ENCODE measurements around the gene CCN5.

The CCN5 gene

GRCh38 chr20:44722990-44723389 lies 7.8 kb downstream of the CCN5 start:
- H3K4ac ChIP-seq (ENCODE audit: low read depth in 1 of 2, low read length in 2 of 2), result no peak overlapping the region
- peaks cover 12% of the 10 kb centered on the region for H3K4me1 ChIP-seq (ENCODE audit: control insufficient read depth, insufficient read depth, low read depth, low read length)
- H3K9me3 ChIP-seq (ENCODE audit: control insufficient read depth, low read length), result no peaks in the 10 kb centered on the region
- H4K8ac ChIP-seq (ENCODE audit: low read length), result no peak overlapping the region
- no peak overlapping the region for H3K14ac ChIP-seq (ENCODE audit: low read length in 2 of 2)
- no peak overlapping the region for H3K4me2 ChIP-seq (ENCODE audit: low read length, poor library complexity, severe bottlenecking)
- H3K18ac ChIP-seq (ENCODE audit: low read depth in 1 of 2, low read length in 2 of 2), result no peak overlapping the region
- peak overlapping the region; percentile 54 for H3K9ac ChIP-seq (ENCODE audit: low read length)
- DNase-seq, result no peak
- 76% methylated on average over 2 of the region's 2 CpGs for WGBS
- H2BK15ac ChIP-seq (ENCODE audit: low read depth, poor library complexity, severe bottlenecking), result no peak overlapping the region
- H3K4me3 ChIP-seq (ENCODE audit: insufficient read depth in 1 of 2, low read depth in 1 of 2, low read length in 2 of 2), result no peak overlapping the region
- H2AK5ac ChIP-seq (ENCODE audit: low read length, severe bottlenecking), result peak overlapping the region; percentile 57
- no peak overlapping the region for H2BK5ac ChIP-seq (ENCODE audit: low read depth, low read length, poor library complexity, severe bottlenecking)
- no peak overlapping the region for H4K91ac ChIP-seq (ENCODE audit: low read length)
- H3K36me3 ChIP-seq (ENCODE audit: control insufficient read depth in 1 of 2, insufficient read depth in 2 of 2, low read depth in 1 of 2, low read length in 2 of 2), result peaks cover 0 to 90% of the 10 kb centered on the region in 2 experiments
- H2AFZ ChIP-seq (ENCODE audit: low read depth, low read length), result no peak overlapping the region
- no peaks in the 10 kb centered on the region for H3K27me3 ChIP-seq (ENCODE audit: control insufficient read depth in 1 of 2, insufficient read depth in 1 of 2, low read length in 2 of 2)
- H2BK12ac ChIP-seq (ENCODE audit: low read length in 2 of 2), result peak overlapping the region in 1 of 2 experiments; percentile 21
- no peak overlapping the region for H3K23ac ChIP-seq (ENCODE audit: low read length in 2 of 2)
- no peaks in the 10 kb centered on the region for H3K79me1 ChIP-seq (replicated peaks; ENCODE audit: low read length, poor library complexity, severe bottlenecking)
- H3K27ac ChIP-seq (ENCODE audit: low read length, poor library complexity, severe bottlenecking), result no peak overlapping the region
- H2BK120ac ChIP-seq (ENCODE audit: low read depth, low read length), result no peak overlapping the region

DNA sequence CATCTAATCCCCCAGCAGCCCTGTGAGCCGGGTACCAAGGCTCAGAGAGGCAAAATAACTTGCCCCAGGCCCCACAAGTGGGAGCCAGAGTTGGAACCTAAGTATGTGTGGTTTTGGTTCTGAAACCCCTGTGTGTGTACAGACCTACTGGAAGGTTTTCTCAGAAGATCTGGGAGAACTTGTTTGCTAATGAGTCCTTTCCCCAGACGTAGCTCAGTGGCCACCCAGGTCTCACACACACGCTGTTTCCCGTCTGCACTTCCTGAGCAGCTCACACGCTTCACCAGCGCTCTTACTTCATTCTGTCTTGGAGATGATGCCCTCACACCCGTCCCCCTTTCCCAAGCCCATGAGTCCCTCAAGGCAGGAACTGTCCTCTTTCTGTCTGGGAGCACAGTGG lies 8.2 kb downstream of the CCN5 start:
- H3K14ac ChIP-seq (ENCODE audit: low read length in 2 of 2), result no peak overlapping the region
- DNase-seq, result no peak
- H3K36me3 ChIP-seq (ENCODE audit: control insufficient read depth in 1 of 2, insufficient read depth in 2 of 2, low read depth in 1 of 2, low read length in 2 of 2), result peaks cover 0 to 86% of the 10 kb centered on the region in 2 experiments
- peak overlapping the region in 1 of 2 experiments; percentile 21 for H3K4ac ChIP-seq (ENCODE audit: low read depth in 1 of 2, low read length in 2 of 2)
- H3K18ac ChIP-seq (ENCODE audit: low read depth in 1 of 2, low read length in 2 of 2), result no peak overlapping the region
- H3K27me3 ChIP-seq (ENCODE audit: control insufficient read depth in 1 of 2, insufficient read depth in 1 of 2, low read length in 2 of 2), result no peaks in the 10 kb centered on the region
- peaks cover 14% of the 10 kb centered on the region for H3K4me1 ChIP-seq (ENCODE audit: control insufficient read depth, insufficient read depth, low read depth, low read length)
- no peak overlapping the region for H3K27ac ChIP-seq (ENCODE audit: low read length, poor library complexity, severe bottlenecking)
- H3K79me1 ChIP-seq (replicated peaks; ENCODE audit: low read length, poor library complexity, severe bottlenecking), result no peaks in the 10 kb centered on the region
- H4K8ac ChIP-seq (ENCODE audit: low read length), result no peak overlapping the region
- no peak overlapping the region for H2AK5ac ChIP-seq (ENCODE audit: low read length, severe bottlenecking)
- no peak overlapping the region for H2BK15ac ChIP-seq (ENCODE audit: low read depth, poor library complexity, severe bottlenecking)
- H3K23ac ChIP-seq (ENCODE audit: low read length in 2 of 2), result no peak overlapping the region
- 89% methylated on average over 6 of the region's 7 CpGs for WGBS
- no peak overlapping the region for H2AFZ ChIP-seq (ENCODE audit: low read depth, low read length)
- no peak overlapping the region for H2BK120ac ChIP-seq (ENCODE audit: low read depth, low read length)
- H3K4me2 ChIP-seq (ENCODE audit: low read length, poor library complexity, severe bottlenecking), result no peak overlapping the region
- no peak overlapping the region for H2BK5ac ChIP-seq (ENCODE audit: low read depth, low read length, poor library complexity, severe bottlenecking)
- H2BK12ac ChIP-seq (ENCODE audit: low read length in 2 of 2), result no peak overlapping the region
- H4K91ac ChIP-seq (ENCODE audit: low read length), result no peak overlapping the region
- peak overlapping the region; percentile 42 for H3K9ac ChIP-seq (ENCODE audit: low read length)
- no peak overlapping the region for H3K4me3 ChIP-seq (ENCODE audit: insufficient read depth in 1 of 2, low read depth in 1 of 2, low read length in 2 of 2)
- no peaks in the 10 kb centered on the region for H3K9me3 ChIP-seq (ENCODE audit: control insufficient read depth, low read length)

GRCh38 chr20:44723798-44724362 lies 8.7 kb downstream of the CCN5 start:
- Histone ChIP-seq H4K91ac (ENCODE audit: low read length) (peak overlapping the region; percentile 56), H3K4ac (ENCODE audit: low read depth in 1 of 2, low read length in 2 of 2) (no peak overlapping the region), H3K14ac (ENCODE audit: low read length in 2 of 2) (no peak overlapping the region), H3K9ac (ENCODE audit: low read length) (peak overlapping the region; percentile 42), H4K8ac (ENCODE audit: low read length) (no peak overlapping the region), H3K79me1 (replicated peaks; ENCODE audit: low read length, poor library complexity, severe bottlenecking) (no peaks in the 10 kb centered on the region), H3K27ac (ENCODE audit: low read length, poor library complexity, severe bottlenecking) (no peak overlapping the region), H2BK120ac (ENCODE audit: low read depth, low read length) (no peak overlapping the region), H2AFZ (ENCODE audit: low read depth, low read length) (no peak overlapping the region), H3K4me1 (ENCODE audit: control insufficient read depth, insufficient read depth, low read depth, low read length) (peaks cover 15% of the 10 kb centered on the region), H3K36me3 (ENCODE audit: control insufficient read depth in 1 of 2, insufficient read depth in 2 of 2, low read depth in 1 of 2, low read length in 2 of 2) (peaks cover 0 to 81% of the 10 kb centered on the region in 2 experiments), H3K4me3 (ENCODE audit: insufficient read depth in 1 of 2, low read depth in 1 of 2, low read length in 2 of 2) (no peak overlapping the region), H2BK12ac (ENCODE audit: low read length in 2 of 2) (no peak overlapping the region), H3K9me3 (ENCODE audit: control insufficient read depth, low read length) (no peaks in the 10 kb centered on the region), H2AK5ac (ENCODE audit: low read length, severe bottlenecking) (peak overlapping the region; percentile 24), H2BK5ac (ENCODE audit: low read depth, low read length, poor library complexity, severe bottlenecking) (no peak overlapping the region), H2BK15ac (ENCODE audit: low read depth, poor library complexity, severe bottlenecking) (no peak overlapping the region), H3K23ac (ENCODE audit: low read length in 2 of 2) (no peak overlapping the region), H3K27me3 (ENCODE audit: control insufficient read depth in 1 of 2, insufficient read depth in 1 of 2, low read length in 2 of 2) (no peaks in the 10 kb centered on the region), H3K18ac (ENCODE audit: low read depth in 1 of 2, low read length in 2 of 2) (no peak overlapping the region), H3K4me2 (ENCODE audit: low read length, poor library complexity, severe bottlenecking) (no peak overlapping the region)
- no peak for DNase-seq
- 93% methylated on average over 7 of the region's 9 CpGs for WGBS

- Histone ChIP-seq H3K9ac (ENCODE audit: low read length) (no peak overlapping the region), H2BK5ac (ENCODE audit: low read depth, low read length, poor library complexity, severe bottlenecking) (no peak overlapping the region), H2BK15ac (ENCODE audit: low read depth, poor library complexity, severe bottlenecking) (no peak overlapping the region), H3K27me3 (ENCODE audit: control insufficient read depth in 1 of 2, insufficient read depth in 1 of 2, low read length in 2 of 2) (no peaks in the 10 kb centered on the region), H2AFZ (ENCODE audit: low read depth, low read length) (no peak overlapping the region), H3K36me3 (ENCODE audit: control insufficient read depth in 1 of 2, insufficient read depth in 2 of 2, low read depth in 1 of 2, low read length in 2 of 2) (peaks cover 0 to 76% of the 10 kb centered on the region in 2 experiments), H2BK12ac (ENCODE audit: low read length in 2 of 2) (no peak overlapping the region), H3K4me1 (ENCODE audit: control insufficient read depth, insufficient read depth, low read depth, low read length) (peaks cover 21% of the 10 kb centered on the region), H3K14ac (ENCODE audit: low read length in 2 of 2) (no peak overlapping the region), H3K23ac (ENCODE audit: low read length in 2 of 2) (no peak overlapping the region), H4K91ac (ENCODE audit: low read length) (no peak overlapping the region), H2BK120ac (ENCODE audit: low read depth, low read length) (no peak overlapping the region), H3K79me1 (replicated peaks; ENCODE audit: low read length, poor library complexity, severe bottlenecking) (no peaks in the 10 kb centered on the region), H3K4me2 (ENCODE audit: low read length, poor library complexity, severe bottlenecking) (no peak overlapping the region), H3K4me3 (ENCODE audit: insufficient read depth in 1 of 2, low read depth in 1 of 2, low read length in 2 of 2) (no peak overlapping the region), H2AK5ac (ENCODE audit: low read length, severe bottlenecking) (no peak overlapping the region), H4K8ac (ENCODE audit: low read length) (no peak overlapping the region), H3K18ac (ENCODE audit: low read depth in 1 of 2, low read length in 2 of 2) (peak overlapping the region in 1 of 2 experiments; percentile 6), H3K9me3 (ENCODE audit: control insufficient read depth, low read length) (no peaks in the 10 kb centered on the region), H3K27ac (ENCODE audit: low read length, poor library complexity, severe bottlenecking) (no peak overlapping the region), H3K4ac (ENCODE audit: low read depth in 1 of 2, low read length in 2 of 2) (no peak overlapping the region)
- WGBS, result 86% methylated on average over 26 of the region's 26 CpGs
- DNase-seq, result no peak
These were observed 9.4 kb downstream of the CCN5 start for GRCh38 chr20:44724423-44725091.

All from mesenchymal stem cell (in vitro differentiated cells and primary cell).